DMS 273 (cell line): ENCODE results near the gene RPUSD1.
A peak's percentile ranks its signal among the peaks of the same experiment; 100 is the strongest.
"Not testable (repeated sequence)": the region's sequence is repeated elsewhere in the genome, so short reads cannot be mapped to it uniquely, and the experiment has no call there.

Experiments used
- DNase-seq: peaks from one replicate; lab custom pipeline; 2025; ENCODE audit not compliant: unreplicated experiment; lab: John Stamatoyannopoulos, UW

The RPUSD1 gene, protein sequence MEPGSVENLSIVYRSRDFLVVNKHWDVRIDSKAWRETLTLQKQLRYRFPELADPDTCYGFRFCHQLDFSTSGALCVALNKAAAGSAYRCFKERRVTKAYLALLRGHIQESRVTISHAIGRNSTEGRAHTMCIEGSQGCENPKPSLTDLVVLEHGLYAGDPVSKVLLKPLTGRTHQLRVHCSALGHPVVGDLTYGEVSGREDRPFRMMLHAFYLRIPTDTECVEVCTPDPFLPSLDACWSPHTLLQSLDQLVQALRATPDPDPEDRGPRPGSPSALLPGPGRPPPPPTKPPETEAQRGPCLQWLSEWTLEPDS

DNA sequence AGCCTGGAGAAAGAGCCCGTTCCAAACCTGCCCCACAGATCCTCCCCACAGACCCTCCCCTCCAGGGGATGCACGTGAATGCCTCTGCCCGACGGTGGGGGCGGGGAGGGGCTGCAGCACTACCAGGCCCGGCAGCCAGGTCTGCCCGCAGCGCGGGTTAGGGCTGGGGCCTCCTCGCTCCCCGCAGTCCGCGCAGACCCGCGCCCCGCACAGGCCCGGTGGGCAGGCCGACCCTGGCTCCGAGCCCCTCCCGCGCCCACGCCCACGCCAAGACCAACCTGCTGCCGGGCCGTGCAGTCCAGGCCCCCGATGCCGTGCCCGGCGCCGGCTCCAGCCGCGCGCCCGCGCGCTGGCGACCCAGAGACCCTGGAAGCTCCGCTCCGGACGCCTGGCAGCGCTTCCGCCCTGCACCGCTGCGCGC lies at the start of gene RPUSD1:
Gene RPUSD1 (minus strand): TSS at position 404 of the 421 bp plus-strand sequence. CDS start 644 bp downstream, outside the sequence.
- DNase-seq: peak; percentile 75

DNA sequence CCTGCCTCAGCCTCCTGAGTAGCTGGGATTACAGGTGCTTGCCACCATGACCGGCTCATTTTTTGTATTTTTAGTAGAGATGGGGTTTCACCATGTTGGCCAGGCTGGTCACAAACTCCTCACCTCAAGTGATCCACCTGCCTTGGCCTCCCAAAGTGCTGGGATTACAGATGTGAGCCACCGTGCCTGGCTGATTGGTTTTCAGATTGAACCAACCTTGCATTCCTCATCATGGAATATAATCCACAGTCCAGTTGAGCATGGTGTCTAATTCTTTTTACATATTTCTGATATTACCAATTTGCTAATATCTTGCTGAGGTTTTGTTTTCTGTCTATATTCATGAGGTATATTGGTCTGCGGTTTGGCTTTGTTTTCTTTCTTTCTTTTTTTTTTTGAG lies 48.6 kb upstream of the RPUSD1 start:
- not testable (repeated sequence) for DNase-seq

DNA sequence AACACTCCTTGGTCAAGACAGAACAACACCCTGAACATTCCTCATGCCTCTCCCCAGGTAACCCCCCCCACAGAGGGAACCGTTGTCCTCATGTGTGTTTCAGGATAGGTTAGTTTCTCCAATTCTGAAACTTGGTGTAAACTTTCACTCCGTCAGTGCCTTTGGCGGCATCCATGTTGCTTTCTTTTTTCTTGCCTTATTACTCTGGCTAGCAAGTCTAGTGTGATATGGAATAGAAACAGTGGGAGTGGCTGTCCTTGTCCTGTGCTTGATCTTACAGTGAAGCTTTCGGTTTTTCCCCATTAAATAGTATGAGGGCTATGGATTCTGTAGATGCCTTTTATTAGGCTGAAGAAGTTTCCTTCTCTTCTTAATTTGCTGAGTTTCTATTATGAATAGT lies 48.0 kb upstream of the RPUSD1 start:
- no peak for DNase-seq

DNA sequence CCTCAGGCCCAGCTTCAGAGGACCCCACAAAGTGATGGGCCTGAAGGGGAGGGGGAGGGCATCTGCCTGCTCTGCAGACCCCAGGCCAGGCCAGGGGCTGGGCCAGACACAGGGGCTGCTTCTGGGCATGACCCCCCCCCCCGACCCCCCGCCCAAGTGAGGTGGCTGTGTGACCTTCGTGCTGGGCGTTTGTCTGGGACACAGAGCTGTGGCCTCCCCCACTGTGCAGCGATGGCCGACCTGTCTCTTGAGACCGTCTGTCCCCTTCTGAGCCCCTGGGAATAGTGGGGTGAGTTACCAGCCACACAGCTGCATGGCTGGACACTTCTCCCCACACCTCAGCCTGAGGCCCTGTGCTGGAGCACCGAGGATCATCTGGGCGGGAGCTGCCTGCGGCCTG lies 47.2 kb upstream of the RPUSD1 start:
- no peak for DNase-seq

DNA sequence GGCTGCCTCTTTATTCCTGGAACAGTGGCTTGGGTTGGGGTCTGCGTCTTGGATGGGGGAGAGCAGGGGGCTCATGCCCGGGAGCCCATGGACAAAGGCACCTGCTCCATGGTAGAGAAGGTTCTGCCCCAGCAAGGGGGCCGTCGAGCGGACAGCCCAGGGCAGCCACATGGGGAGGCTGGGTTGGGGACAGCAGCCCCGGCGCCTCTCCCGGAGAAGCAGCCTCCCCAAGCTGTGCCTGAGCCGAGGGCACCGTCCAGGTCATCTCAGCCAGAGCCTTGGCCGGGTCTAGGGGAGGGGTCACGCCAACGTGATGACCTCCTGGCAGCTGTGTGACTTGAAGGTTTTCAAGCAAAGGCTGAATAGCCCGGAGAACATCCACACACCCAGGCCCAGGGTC lies 45.2 kb upstream of the RPUSD1 start:
- no peak for DNase-seq

DNA sequence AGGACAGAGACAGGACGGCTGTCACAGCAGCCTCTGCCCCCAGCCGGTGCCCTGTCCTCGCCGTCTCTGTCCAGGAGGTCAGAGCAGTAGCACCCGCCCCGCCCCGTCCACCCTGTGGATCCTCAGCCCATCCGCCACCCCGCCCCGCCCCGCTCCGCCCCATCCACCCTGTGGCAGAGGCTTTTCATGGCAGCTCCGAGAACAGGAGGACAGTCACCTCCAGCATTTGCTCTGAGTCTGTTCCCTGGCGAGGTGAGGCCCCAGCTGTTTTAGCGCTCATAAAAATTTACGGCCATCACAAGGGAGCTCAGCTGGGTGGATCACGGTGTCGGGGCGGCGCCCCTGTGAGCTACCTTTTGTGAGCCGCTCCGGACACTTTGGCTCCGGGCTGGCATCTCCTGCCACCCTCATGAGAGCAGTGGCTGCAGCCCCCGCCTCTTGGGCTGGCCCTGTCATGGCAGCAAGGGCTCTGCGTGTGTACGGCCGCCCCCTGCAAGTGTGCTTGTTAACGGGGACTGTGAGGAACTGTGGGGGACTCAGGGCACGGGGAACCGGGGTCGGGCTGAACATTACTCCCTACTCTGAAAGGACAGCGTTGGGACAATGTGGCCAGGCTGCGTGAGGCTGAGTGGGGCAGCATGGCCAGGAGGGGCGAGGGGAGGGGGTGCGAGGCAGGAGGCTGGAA lies 44.6 kb upstream of the RPUSD1 start:
- DNase-seq: no peak

DNA sequence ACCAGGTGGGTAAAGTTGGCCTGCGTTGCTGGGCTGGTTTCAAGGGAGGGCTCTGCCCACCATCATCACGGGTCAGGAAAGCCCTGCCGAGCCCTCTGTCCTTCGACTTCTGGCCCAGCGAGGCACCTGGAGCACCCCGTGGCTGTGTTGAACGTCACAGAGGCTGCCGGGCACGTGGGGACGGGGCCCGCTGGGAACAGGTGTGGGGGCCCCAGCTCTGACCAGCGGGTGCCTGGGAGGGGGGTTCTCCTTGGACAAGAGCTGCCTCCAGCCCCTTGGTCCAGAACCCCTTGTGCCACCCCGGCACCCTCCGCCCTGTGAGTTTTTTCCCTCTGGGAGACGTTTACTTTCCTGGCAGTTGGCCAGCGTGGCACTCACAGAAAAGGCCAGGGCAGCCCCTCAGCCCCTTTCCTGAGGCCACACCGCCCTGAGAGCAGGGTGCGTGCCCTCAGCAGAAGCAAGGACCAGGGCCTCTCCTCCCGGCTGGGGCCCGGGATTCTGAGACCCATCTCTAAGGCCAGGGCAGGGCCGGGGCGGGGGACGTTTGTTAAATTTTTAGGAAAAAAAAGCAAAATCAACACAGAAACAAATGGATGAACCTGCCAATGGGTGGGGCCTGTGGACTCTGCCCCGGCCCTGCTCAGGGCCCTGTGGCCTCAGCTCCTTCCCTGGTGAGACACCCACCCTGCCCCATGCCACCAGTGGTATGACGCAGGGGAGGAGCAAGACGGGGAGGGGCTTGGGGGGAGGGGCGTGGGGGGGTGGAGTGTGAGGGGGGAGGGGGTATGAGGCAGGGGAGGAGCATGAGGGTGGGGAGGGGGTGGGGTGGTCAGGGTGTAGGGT lies 43.6 kb upstream of the RPUSD1 start:
- no peak for DNase-seq

DNA sequence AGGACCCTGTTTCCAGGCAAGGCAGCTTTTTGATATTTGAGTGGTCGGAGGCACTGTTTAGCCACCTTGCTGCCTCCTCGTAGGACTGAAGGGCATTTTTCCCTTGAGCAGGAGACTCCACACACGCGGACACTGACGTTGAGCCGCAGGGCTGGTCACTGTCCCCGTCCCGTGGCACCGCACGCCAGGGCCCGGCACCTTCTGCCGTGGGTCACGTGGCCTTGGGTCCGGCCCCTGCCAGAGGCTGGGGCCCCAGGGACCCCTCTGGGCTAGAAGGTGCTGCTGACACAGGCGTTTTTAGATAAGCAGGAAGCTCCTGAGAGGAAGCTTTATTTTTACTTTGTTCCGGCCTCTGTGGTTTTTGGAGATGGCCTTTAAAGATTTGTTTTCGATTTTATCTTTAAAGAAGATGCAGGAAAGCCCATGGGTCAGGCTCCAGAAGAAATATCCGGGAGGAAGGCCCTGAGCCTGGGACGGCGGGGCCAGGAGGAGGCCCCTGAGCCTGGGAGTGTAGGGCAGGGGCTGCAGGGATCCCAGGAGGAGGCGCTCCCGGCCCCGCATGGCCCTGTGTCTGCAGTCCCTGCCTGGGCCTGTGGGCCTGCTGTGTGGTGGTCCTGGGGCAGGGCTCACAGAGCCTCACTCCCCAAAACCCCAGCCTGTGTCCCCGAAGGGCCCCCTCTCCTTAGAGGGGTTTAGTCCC lies 42.8 kb upstream of the RPUSD1 start:
- no peak for DNase-seq

DNA sequence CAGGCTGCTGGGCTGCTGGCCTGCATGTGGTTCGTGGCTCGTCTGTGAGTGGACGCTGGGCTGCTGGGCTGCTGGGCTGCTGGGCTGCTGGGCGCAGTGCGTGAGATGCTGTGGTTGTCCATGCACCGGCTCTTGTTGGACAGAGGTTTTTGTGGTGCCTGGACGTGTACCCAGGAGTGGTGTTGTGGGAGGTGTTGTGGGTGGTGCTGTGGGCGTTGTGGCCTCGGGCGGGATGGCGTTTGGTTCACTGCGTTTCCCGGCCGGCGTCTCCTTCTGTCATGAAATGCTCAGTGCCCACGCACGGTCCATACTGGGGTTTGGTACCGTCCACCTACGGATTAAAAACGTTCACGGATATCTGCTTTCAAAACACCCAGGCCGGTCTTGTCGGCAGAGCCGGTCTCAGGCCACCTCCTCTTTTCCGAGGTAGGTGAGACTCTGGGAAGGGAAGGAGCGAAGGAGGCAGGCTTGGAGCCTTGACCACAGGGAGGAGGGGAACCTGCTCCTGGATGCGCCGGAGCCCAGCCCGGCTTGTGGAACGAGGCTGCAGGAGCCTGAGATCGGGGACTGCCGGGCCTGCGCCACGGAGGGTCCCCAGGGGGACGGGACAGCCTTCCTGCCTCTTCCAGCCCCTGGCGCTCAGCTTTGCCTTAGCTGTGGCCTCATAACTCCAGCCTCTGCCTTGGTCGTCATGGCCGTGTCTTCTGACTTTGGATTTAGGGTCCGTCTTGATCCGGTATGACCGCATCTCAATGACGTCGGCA lies 42.1 kb upstream of the RPUSD1 start:
- no peak for DNase-seq

DNA sequence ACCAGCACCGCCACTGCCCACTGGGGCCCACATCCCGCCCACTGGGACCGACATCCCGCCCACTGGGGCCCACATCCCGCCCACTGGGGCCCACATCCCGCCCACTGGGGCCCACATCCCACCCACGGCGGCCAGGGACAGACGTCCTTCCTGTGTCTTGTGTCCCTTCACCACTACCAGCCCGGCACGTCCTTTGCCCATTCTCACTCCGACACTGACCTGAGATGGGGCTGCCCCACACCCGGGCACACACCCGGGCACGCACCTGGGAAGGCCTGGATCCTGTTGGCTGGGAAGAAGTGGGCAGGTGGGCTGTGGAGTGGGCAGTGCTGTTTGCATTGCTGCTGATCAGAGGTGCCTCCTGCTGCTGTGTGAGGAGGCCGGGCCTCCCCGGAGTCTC lies 40.7 kb upstream of the RPUSD1 start:
- no peak for DNase-seq

DNA sequence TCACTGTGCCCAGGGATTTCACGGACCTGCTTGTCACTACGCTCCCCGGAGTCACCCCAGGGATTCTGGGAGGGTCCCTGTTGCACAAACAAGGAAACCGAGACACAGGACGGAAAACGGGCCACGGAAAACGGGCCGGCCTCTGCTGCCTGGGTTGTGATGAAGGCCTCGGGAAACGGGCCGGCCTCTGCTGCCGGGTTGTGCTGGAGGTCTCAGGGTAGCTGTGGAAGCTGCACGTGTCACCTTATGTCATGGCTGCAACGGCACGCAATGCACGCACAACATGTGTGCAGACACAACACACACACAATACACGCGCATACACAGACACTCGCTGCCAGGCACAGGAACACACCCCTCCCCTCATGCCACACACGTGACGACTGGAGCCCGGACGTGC lies 39.3 kb upstream of the RPUSD1 start:
- DNase-seq: no peak

DNA sequence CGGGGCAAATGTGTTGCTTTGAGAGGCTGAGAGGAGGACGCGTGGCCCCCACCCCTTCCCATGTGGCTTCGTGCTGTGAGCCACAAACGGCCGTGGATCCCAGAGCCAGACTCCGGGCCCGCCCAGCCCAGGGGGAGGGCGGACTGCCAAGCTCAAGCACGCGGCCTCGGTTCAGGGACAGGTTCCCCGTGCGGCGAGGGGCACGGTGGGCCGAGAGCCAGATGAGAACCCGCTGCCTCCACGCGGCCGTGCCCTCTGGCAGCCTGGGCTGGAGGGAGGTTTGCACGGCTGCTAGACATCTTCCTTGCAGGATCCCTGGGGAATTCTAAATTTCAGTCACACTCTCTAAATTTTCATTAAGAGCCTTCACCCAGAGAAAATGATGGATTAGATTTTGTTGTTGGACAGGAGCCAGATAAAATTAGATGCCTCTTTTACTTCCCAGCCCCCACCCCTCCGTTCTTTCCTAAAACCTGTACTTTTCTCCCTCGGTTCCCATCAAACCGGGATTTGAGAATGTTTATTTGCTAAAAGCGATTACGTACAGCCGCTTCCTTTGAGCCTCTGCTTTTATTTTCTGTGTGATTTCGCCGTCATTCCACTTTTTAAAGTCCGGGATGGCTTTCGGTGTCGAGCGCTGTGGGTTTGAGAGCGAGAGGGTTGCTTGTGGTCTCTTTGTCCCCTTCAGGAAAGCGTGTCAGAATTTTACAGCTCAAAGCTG lies 37.3 kb upstream of the RPUSD1 start:
- peak; percentile 67 for DNase-seq

DNA sequence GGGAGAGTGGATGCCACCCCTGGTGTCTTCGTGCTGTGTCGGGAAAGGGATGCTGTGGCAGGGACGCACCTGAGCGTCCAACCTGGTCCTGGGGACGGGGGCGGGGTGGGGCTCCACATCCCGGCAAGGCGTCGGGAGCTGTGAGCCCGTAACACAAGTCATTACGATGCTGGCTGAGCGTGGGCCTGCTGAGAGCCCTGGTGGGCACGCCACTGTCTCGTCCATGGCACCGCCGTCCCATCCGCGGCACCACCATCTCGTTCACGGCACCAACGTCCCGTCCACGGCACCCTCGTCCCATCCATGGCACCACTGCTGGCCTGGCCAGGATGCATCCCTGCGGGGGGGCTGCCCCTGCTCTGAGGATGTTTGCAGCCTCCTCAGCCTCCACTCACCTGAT lies 36.4 kb upstream of the RPUSD1 start:
- DNase-seq: no peak

DNA sequence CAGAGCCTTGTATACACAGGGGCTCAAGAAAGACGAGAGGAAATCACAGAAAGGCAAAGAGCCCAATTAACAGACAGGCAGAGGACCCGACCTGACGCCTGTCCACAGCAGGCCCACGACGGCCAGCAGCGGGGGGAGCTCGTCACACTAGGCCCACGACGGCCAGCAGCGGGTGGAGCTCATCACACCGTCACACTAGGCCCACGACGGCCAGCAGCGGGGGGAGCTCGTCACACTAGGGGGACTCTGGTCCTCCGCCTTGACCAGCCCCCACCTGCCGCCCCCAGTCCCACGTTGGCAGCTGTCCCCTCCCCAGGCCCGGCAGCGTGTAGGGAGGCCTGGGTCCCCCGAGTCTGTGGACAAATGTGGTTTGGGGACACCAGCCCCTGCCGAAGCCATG lies 36.0 kb upstream of the RPUSD1 start:
- no peak for DNase-seq

DNA sequence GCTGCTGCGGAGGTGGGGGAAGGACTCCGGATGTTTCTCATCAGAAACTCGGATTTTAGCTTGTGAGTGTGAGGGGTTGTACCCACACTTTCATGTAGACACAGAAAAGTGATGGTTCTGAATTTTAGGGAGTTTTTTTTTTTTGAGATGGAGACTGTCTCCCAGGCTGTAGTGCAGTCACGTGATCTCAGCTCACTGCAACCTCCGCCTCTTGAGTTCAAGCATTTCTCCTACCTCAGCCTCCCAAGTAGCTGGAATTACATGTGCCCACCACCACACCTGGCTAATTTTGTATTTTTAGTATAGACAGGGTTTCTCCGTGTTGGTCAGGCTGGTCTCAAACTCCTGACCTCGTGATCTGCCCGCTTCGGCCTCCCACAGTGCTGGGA lies 34.7 kb upstream of the RPUSD1 start:
- DNase-seq: no peak

DNA sequence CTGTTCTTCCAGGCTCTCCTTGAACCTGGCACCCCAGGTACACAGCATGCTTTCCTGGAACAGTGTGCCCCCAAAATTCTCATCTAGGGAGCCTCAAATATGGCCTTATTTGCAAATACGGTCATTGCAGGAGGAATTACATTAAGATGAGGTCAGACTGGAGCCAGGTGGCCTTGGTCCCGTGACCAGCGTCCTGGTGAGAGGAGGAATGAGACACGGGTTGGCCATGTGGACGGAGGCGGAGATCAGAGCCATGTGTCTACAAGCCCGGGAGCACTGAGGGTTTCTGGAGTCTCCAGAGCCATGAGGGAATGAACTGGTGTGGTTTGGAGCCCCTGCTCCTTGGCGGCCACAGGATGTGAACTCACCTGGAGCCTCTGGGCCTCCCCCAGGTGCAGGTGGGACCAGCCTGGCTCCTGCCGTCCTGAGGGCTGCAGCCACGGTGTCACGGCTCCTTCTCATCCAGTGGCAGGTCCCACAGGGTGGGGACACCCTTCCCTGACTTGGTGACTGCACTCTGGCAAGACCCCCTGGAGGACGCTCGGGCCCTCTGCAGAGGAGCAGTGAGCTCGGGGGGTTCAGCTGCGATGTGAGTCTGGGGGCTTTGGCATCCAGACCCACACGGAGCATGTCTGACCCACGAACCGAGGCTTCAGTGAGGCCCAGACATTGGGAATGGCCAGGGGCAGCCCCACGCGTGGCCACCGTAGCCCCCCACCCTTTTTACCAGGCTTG lies 34.2 kb upstream of the RPUSD1 start:
- peak; percentile 55 for DNase-seq

DNA sequence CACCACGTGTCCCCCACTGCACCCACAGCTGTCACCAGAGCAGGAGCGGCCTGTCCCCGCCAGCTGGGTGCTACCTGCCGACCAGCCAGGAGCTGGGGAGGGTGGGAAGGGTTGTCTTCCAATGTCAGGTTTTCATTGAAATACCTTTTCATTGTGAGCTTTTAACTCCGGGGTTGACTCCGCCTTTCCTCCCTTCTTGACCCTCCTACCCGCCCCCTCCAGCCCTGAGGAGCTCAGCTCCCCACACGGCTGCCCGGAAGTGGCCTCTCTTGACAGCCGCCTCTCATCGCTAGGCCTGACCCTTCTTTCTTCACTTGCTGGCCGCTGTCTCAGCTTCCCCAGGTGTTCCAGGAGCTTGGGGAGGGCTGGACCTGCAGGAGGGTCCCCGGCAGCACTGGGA lies 33.6 kb upstream of the RPUSD1 start:
- DNase-seq: no peak

DNA sequence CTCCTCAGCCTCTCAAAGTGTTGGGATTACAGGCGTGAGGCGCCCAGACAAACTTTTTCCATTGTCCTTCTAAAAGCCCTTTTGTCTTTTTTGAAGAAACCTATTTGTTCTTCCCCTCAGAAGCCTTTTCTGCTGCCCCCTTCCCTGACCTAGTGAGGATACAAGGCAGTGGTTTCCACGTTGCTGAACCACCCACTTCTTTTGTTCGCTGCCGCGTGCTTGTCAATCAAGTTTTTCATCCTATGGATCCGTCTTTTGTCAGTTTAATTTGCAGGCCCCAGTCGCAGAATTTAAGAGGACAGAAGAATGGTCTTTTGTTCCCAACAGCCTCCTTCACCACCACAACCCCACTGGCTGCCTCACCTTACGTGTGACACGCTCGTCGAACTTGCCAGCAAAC lies 32.6 kb upstream of the RPUSD1 start:
- DNase-seq: no peak

DNA sequence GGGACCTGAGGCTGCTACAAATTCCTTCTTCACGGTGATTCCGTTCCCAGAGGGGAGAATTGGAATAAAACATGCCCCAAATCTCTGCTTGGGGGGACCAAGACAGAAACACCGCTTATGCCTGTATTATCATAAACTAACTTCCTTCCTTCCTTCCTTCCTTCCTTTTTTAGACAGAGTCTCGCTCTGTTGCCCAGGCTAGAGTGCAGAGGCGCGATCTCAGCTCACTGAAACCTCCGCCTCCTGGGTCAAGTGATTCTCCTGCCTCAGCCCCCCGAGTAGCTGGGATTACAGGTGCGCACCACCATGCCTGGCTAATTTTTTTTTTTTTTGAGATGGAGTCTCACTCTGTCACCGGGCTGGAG lies 31.8 kb upstream of the RPUSD1 start:
- DNase-seq: not testable (repeated sequence)
